WI38 (cell line): ENCODE data around the gene USP31.

ENCODE experiments used
- H3K4me3 ChIP-seq: 2 replicates; pipeline ENCODE4 v1.5.1; 2011; ENCODE audit warnings: low read depth, mild to moderate bottlenecking, control low read depth, low read length
- CTCF ChIP-seq: IDR thresholded peaks from 2 replicates; pipeline ENCODE4 v1.5.1; 2012; ENCODE audit warnings: low read depth, mild to moderate bottlenecking, control low read depth, low read length

USP31 gene

GRCh38 chr16:23045025-23045424, 104.2 kb downstream of the USP31 start:
- TF ChIP-seq CTCF, result no peak
- no peak overlapping the region for H3K4me3 ChIP-seq

GRCh38 chr16:23040246-23040645, 109.0 kb downstream of the USP31 start:
- no peak for TF ChIP-seq CTCF
- H3K4me3 ChIP-seq, result no peak overlapping the region

GRCh38 chr16:23039118-23039517, 110.1 kb downstream of the USP31 start:
- H3K4me3 ChIP-seq, result no peak overlapping the region
- TF ChIP-seq CTCF, result no peak

GRCh38 chr16:23035240-23035639, 114.0 kb downstream of the USP31 start:
- no peak for TF ChIP-seq CTCF
- H3K4me3 ChIP-seq, result no peak overlapping the region

- TF ChIP-seq CTCF, result no peak
- no peak overlapping the region for H3K4me3 ChIP-seq
These were observed 117.6 kb downstream of the USP31 start for GRCh38 chr16:23031508-23032098.

GRCh38 chr16:23029733-23030420, 119.4 kb downstream of the USP31 start:
- TF ChIP-seq CTCF, result no peak
- H3K4me3 ChIP-seq, result no peak overlapping the region

GRCh38 chr16:23027386-23027785, 121.9 kb downstream of the USP31 start:
- TF ChIP-seq CTCF, result no peak
- no peak overlapping the region for H3K4me3 ChIP-seq
